GM19395 (cell line): ENCODE results near the gene DRD3.

Experiments
- ATAC-seq: cut with Tn5 transposase; IDR thresholded peaks from one replicate; pipeline ENCODE4 v1.9.1; 2021; ENCODE audit warnings: mild to moderate bottlenecking, moderate library complexity; ENCODE audit not compliant: unreplicated experiment

Gene DRD3

DNA sequence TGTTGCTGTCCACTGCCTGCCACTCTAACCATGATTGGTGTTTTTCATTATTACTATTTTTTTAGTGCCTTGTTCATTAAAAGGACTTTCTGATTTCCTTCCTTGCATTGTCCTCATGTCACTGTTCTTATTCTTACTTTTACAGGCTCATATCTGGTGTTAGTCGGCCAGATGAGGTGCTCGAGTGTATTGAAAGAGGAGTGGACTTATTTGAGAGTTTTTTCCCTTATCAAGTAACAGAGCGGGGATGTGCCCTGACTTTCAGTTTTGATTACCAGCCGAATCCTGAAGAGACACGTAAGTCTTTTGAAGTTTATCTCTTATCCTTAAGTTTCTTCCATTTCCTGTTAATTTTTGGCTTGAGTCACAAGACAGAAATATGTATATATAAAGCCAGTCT lies 99.1 kb downstream of the DRD3 start:
- no peak for ATAC-seq

DNA sequence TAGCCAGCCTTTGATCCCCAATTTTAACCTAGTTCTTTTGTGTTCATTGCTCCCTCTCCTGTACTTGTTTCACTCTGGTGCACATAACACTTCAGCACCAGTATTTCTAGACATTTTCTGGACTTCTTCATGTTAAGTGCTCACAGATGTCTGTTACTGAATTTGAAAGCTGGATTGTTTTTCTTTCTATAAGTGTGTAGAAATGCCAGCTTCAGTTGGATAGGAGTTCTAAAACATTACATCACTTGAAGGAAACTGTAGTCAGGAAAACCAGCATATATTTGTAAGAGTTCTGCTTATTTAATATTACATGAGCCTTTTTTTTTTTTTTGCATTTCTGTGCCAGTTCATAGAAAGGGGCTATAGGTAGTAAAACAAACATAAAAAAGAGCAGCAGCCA lies 100.7 kb downstream of the DRD3 start:
- no peak for ATAC-seq
